ENCODE measurements around the gene LRRC4C.

LRRC4C gene

DNA sequence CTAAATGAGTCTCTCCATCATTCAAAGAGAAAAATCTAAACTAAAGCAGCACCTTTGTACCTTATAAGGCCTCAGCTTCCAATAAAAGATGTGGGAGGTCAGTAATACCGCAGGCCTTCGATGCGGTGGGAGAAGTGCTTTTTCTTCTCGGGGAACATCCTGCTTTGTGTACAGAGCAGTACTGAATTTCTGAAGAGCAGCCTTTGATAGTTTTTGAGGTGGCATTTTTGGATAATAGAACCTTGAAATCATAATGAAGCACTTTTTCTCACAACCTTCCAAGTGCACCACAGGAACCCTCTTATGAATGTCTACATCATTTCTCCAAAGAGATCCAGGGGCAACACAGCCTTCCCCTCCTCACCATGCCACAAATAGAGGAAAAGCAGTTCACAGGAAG is 39.6 kb downstream of the LRRC4C start:
- no peak for DNase-seq (ENCODE audit: low read depth in 2 of 2, low spot score in 1 of 2)

DNA sequence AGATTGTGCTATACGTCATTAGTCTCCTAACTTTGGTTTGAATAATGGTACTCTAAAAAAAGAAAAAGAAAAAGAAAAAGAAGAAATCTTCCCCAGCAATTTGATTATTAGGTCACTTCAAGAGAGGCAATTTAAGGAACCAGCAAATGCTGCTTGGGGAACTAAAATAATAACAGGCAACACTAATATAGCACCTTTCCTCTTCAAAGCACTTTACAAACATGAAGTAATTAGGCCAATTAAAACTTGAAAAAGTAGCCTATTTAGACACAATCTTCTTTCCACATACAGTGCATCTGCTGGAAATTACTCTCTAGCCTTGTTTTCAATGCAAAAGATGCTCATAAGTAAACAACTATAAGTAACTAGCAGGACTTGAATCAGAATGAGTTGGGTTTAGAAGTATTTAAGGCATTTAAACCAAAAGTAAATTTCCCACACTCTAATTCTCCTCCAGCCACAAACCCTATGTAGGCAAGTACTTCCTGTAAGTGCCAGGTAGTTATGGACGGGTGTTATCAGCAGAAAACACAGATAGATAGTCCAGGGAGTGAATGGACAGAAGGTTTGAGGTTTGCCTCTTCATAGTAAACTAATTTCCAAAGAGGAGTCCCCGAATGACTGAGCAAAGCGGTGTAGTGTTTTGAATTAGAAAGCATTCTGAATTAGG is 44.5 kb downstream of the LRRC4C start:
- DNase-seq (ENCODE audit: low read depth in 2 of 2, low spot score in 1 of 2): no peak

DNA sequence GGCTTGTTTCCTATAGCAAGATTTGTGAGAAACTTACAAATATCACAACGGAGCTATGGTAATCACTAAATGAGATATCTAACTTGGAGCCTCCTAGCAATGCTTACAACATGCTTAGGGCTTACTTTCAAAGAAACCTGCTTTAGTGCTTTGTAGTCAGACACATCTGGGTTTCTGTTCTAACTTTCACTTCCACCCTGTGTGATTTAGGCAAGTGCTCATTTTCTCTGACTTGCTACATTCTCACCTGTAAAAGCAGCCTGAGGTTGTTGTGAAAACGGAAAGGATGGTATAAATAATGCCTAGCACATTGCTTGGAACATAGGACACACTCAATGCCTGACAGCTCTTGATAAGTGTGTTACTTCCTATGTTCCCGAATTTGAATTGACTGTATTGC is 45.6 kb downstream of the LRRC4C start:
- DNase-seq (ENCODE audit: low read depth in 2 of 2, low spot score in 1 of 2): no peak

DNA sequence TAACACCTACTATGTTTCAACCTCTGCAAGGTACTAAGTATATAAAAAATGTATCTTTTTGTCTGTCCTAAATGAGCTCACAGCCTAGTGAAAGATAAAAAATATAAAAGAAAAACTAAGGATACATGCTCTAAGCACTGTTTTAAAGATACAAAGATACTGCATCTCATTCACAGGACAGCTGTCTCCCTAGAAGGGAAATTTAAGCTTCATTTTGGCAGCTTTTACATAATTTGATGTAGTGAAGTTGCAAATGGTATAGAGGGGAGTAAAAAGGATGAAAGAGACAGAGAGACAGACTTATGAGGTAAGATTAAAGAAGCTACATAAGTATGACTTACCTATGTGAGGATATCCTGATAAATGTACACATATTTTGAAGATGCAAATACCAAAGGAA is 53.6 kb downstream of the LRRC4C start:
- no peak for DNase-seq (ENCODE audit: low read depth in 2 of 2, low spot score in 1 of 2)

DNA sequence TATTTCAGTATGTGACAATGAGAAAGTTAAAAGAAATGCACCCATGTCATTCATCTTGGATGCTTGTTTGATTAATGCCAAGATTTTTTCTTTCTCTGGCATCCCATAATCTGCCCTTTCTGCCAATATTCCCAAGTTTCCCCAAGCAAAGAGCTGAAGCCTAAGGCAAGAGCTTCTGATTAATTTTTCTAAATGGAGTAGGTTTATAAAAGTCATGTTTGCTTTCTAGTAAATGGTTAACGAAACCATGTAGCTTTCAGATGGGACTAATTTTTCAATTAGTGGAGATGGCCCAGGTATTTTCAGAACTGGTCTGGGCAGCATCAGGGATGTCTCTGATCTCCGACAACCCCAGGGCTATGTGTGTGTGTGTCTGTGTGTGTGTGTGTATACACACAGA is 55.3 kb downstream of the LRRC4C start:
- no peak for DNase-seq (ENCODE audit: low read depth in 2 of 2, low spot score in 1 of 2)

DNA sequence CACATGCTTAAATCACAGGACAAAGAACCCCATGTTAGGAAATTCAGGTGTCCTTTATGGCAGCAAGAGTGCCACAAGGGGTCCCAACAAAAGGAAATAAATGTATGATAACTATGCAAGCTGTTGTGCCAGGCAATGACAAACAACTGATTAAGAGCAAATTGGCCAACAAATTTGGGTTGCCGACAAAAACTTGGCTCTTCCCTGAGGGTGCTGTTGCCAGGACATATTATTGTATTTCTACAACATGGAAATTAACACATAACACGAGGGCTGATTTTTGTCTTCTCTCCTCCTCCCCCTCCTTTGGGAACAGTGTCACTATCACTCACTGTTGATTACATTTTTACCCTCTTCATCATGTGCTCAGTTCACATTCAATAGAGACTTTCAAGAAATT is 56.0 kb downstream of the LRRC4C start:
- DNase-seq (ENCODE audit: low read depth in 2 of 2, low spot score in 1 of 2): no peak

DNA sequence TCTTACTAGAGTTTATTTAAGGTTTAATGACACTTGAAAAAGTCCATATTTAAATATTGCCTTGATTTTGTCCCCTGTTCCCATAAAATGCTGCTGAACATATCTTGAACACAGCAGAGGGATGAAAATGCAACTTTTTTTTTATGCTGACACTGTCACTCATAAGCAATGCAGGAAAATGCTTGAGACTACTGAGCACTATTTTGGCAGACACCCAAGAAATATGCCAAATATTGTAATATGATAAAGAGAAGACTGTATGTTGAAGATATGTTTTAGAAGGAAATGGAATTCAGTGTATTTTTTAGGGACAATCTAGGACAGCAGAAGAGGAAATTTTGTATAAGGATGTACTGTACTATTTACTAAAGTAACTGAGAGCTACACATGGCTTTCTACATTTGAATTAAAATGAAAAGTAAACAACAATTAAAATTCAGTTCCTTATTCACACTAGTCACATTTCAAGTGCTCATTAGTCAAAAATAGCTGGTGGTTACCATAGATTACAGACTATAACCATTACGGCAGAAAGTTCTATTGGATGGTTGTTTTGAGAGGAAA is 58.6 kb downstream of the LRRC4C start:
- DNase-seq (ENCODE audit: low read depth in 2 of 2, low spot score in 1 of 2): no peak

DNA sequence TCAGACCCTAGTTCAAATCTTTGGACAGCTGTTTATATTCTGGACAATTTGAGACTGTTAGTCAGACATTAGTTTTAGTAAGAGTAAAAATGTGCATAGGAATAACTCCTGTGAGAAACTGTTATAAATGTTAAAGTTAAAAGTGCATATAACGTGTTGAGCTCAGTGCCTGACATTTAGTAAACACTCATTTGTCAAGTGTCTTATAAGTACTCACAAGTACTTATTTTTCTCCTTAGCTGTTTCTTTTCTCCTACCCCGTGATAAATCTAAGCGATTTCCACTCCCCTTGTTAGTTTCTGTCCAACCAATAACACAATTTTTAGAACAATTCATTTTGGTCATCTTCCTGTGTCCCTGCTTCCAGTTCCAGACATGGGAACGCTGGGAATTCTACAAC is 59.3 kb downstream of the LRRC4C start:
- DNase-seq (ENCODE audit: low read depth in 2 of 2, low spot score in 1 of 2): no peak

DNA sequence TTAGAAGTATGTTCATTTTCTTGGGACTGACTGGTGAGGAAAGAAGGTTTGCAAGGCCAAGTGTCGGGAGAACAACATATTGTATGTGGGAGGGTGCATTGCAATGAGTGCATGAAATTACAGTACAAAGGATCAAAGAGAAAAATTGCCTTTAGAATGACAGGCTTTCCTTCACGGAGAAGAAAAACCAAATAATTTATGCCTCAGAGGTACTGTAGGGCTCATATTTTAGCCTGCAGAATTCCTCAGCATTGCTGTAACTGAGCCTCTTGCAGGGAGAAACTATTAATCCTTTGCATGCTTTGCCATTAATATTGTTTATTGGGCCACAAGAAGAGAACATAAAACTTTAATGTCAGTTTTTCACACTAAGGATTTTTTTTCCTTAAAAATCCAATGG is 60.1 kb downstream of the LRRC4C start:
- no peak for DNase-seq (ENCODE audit: low read depth in 2 of 2, low spot score in 1 of 2)

DNA sequence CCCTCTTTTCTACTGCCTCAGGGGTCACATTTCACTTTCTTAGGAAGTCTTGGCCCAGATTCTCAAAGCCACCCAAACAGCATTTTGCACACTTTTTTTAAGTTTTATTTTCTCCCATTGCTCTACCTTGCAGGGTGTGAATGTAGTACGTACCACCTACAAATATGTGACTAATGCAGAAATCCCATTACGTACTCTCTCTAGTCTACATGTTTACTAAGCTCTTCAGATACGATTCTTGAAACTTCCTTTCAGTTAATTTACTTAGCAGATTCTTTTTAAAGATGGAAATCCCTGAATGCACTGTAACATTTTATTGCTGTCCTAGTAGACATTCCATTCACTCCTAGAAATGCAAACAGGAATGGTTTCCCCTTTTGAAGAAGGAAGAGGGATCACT is 61.3 kb downstream of the LRRC4C start:
- no peak for DNase-seq (ENCODE audit: low read depth in 2 of 2, low spot score in 1 of 2)

DNA sequence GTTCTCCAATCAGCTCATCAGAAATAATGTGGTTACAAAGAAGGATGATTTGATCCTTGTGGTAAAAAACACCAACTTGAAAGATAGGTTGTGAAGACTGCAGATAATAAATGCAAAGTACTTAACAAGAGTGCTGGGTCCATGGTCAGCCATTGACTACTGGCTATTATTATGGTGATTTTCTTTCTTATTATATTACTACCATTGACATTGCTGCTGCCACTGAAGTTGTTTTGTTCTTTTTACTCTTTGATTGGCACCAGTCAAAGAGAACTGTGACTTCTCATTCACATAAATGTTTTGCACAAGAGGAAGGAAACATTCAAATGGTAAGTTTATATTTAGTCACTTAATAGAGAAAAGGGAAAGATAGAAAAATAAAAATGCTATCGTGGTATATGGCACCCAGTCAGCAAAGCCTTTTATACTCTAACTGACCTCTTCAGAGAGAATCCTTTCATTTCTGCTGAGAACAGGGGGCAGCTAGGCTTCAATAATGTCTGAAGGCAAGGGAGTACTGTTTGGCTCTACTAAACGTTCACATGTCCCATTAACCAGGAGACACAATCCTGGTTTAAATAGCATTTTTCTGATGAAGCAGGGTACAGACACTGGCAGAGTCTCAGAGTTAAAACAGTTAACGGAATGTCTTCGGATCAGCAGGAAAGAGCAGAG is 64.8 kb downstream of the LRRC4C start:
- DNase-seq (ENCODE audit: low read depth in 2 of 2, low spot score in 1 of 2): no peak

DNA sequence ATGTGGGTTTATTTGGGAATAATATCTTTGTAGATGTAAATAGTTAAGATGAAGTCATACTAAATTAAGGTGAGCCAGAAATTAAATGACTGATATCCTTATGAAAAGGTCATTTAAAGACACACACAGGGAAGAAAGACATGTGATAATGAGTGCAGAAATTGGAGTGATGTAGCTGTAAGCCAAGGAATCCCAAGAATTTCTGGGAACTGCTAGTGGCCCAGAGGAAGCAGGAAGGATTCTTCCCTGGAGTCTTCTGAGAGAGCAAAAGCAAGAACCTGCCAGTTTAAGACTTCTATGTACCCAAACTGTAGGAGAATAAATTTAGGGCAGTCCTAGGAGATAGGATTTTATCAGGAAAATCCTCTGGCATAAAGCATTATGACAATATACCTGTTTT is 66.9 kb downstream of the LRRC4C start:
- DNase-seq (ENCODE audit: low read depth in 2 of 2, low spot score in 1 of 2): no peak

DNA sequence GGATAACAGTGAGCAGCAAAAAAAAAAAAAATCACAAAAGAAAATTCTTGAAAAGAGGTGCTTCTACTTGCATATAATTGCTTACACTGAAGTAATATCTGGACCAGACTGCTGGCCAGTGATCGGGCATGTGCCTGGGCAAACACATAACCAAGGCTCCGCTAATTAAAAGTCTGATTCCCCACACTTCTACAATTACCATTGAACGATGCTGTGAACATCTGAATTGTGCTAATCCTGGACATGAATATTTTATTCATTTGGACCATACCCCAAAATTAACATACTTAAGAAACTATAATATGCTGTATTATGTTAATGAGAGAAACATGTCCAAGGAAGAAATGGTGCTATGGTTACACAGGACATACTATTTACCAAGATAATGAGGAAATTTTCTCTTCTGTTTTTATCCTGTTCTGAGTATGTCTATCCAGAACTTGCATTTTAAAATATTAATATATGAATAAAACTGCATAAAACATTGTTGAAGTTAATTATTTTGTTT is 69.8 kb downstream of the LRRC4C start:
- DNase-seq (ENCODE audit: low read depth in 2 of 2, low spot score in 1 of 2): no peak

DNA sequence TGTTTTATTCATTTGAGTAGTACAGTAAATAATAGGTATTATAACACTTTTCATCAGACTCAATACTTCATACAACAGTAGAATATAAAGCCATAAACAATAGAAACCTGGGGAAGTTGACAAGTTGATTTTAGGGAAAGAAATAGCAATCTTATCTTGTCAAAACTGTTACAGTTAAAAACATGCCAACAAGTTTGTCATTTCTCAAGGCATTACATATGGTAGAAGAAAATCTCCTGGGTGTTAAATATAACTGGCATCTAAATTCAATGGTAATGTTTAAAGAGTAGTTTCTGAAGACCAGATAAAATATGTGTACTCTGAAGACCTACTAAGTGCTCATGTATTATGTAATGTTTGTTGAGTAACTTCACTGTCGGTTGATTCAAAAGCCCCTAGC is 75.1 kb downstream of the LRRC4C start:
- no peak for DNase-seq (ENCODE audit: low read depth in 2 of 2, low spot score in 1 of 2)

DNA sequence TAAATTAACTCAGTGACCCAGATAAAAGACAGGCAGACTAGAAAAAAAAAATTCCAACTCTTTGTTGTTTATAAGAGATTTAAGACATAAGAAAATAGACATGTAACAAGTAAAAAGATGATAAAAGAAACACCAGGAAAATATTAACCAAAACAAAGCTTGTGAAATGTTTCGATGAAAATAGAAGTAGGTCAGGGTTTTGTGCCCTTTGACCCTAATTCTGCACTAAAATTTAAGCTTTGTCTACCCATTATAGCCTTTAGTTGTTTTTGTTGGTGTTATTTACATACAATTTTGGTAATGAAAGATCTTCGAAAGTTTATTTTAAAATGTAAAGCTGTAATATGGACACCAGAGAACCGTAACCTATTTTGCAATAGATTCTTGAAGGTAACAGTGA is 75.7 kb downstream of the LRRC4C start:
- DNase-seq (ENCODE audit: low read depth in 2 of 2, low spot score in 1 of 2): no peak

DNA sequence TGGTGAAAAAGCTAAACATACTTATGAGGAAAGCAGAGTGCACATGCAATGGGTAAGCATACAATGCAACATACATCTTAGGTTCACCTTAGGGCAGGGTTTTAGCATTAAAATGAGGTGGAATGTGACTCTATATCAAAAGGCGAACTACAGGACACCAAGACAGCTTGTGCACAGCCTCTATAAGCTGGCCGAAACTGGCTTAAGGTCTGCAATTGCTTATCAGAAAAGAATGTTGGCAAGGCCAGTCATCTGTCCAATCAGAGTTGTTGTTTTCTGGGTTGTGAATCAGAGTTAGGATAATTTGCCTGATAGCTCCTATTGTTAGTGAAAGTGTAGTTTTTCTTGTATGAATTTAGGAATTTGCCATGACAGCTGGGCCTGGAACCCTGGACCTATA is 76.5 kb downstream of the LRRC4C start:
- no peak for DNase-seq (ENCODE audit: low read depth in 2 of 2, low spot score in 1 of 2)

DNA sequence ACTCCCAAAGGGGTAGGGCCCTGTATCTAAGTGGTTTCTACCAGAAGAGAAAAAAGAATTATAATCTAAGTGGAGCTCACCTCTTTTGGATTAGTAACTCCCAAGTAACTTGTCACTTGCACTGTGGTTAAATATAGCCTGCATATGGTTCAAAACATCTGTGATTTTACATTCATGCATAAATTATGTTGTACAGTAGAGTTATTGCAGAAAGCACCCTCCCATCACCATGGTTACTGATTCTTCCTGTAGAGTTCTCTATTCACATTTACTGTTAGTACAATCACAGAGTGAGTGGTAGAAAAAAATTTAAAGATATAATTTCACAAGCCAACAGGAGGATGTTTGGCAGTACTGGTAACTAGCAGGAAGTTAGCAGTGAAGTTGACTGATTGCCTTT is 80.4 kb downstream of the LRRC4C start:
- no peak for DNase-seq (ENCODE audit: low read depth in 2 of 2, low spot score in 1 of 2)

DNA sequence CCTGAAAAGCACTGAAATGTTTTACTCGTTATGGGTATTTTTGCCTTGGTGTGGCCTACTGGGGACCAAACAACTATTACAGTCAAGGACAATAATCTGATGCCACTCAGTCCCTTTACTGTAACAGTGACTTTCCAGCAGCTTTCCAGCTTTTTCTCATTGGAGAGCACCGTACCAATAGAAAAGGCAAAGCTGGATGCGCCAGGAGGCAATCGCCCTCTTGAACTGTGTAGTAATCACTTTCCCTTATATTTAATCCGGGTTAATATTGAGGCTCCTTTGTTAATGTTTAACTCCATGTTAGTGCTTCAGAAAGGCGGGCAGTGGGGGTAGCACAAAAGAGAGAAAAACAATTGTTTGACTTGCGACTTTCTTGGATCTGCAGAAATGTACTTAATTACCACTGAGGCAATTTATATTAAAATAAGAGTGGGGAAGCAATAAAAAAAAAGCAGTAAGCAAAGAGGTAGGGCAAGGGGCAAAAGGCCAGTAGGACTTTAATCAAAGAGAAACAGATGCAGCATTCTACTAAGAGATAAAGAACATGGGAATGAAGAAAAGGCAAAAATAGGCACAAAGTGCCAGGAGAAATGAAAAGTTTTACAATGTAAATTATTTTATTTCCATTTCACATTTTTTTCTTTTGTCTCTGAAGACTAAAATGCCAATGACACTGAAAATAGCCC is 81.6 kb downstream of the LRRC4C start:
- no peak for DNase-seq (ENCODE audit: low read depth in 2 of 2, low spot score in 1 of 2)

DNA sequence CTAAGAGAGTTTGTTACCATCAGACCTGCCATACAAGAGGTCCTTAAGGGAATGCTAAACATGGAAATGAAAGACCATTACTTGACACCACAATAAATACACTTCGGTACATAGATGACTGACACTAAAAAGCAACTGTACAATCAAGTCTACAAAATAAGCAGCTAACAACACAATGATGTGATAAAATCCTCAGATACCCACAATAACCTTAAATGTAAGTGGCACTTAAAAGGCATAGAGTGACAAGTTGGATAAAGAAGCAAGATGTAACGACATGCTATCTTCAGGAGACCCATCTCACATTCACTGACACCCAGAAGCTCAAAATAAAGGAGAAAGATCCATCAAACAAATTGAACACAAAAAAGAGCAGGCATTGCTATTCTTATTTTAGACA is 107.6 kb downstream of the LRRC4C start:
- DNase-seq (ENCODE audit: low read depth in 2 of 2, low spot score in 1 of 2): no peak

DNA sequence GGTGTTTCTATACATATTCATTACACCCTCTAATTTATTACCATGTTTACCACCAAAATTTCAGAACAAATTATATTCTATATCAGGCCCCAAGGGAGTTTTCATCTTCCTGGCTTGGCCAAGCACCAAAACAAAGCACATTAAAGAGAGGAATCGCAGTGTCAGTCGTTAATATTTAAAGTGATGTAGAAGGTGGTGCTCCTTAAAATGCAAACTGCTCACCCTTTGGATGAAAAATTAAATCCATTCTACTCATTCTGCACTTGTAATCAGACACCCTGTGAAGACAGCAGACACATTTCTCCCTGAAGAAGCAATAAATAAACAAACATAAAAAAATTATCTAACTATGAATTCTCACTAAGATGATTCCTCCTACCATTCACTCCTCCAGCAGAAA is 113.4 kb downstream of the LRRC4C start:
- DNase-seq (ENCODE audit: low read depth in 2 of 2, low spot score in 1 of 2): no peak

DNA sequence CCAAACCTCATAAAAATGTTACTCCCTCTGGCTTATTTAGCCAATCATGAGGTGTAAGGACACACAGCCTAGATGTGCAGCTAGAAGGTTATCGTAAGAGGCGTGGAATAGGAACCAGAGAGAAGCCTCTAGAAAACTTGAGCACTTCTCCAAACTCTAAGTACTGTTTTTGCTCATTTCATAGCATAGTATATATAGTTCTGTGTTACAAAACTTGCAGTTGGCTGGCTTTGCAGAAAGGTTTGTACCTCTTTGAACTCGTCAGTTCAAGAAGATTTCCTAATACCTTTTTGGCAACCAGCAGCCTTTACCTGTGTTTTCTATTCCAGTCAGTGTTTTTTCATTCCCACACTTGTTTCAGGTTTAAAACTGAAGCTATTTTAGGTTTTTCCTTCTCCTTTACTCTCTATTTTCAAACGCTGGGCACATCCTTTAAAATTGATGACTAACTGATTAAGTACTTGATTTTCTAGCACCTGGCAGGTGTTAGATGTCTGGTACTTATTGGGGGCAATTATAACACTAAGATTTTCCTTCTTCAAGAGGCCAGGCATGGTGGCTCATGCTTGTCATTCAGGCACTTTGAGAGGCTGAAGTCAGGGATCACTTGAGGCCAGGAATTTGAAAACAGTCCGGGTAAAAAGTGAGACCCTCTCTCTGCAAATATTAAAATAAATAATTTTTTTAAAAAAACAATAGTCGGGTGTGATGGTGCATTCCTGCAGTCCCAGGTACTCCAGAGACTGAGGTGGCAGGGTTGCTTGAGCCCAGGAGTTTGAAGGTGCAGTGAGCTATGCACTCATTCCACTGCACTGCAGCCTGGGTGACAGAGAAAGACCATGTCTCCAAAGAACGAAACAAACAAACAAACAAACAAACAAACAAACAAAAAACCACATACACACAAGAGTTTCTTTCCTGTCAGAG is 125.2 kb downstream of the LRRC4C start:
- no peak for DNase-seq (ENCODE audit: low read depth in 2 of 2, low spot score in 1 of 2)

All from stimulated activated CD8-positive, alpha-beta memory T cell treated with anti-CD3 and anti-CD28 coated beads, Interleukin-4, amount 100 ng/mL, for 1 hour (primary cell).